ENCODE results near the gene TMEM158.

GRCh38 chr3:45241206-45241605, 15.1 kb upstream of the TMEM158 start:
- no peak for TF ChIP-seq CTCF (IDR thresholded peaks at IDR 0.05 in 2 of 3, conservative IDR thresholded peaks at IDR 0.05 in 1 of 3; ENCODE audit: control insufficient read depth in 2 of 3, extremely low read depth in 1 of 3, insufficient read depth in 1 of 3, low read depth in 3 of 3, low read length in 3 of 3)
- TF ChIP-seq POLR2AphosphoS5 (IDR thresholded peaks at IDR 0.05; ENCODE audit: low read length), result no peak
- no peak for TF ChIP-seq EZH2 (IDR thresholded peaks at IDR 0.05; ENCODE audit: borderline replicate concordance, control insufficient read depth, low read depth, low read length)
- no peak for TF ChIP-seq E2F4 (IDR thresholded peaks at IDR 0.05; ENCODE audit: low read depth, low read length)
- TF ChIP-seq SREBF2 (IDR thresholded peaks at IDR 0.05; ENCODE audit: low read length), result no peak
- no peak for TF ChIP-seq PAX5 (IDR thresholded peaks at IDR 0.05; ENCODE audit: borderline replicate concordance, low read depth, low read length)
- TF ChIP-seq RFX5 (IDR thresholded peaks at IDR 0.05; ENCODE audit: low read depth, low read length), result no peak
- no peak for TF ChIP-seq HDAC6 (IDR thresholded peaks at IDR 0.05; ENCODE audit: unreplicated experiment)
- no peak for TF ChIP-seq SMAD5 (IDR thresholded peaks at IDR 0.05; ENCODE audit: low read depth)
- no peak for TF ChIP-seq FOS (IDR thresholded peaks at IDR 0.05; ENCODE audit: borderline replicate concordance, extremely low read depth, insufficient read length)
- no peak for TF ChIP-seq CHD1 (IDR thresholded peaks at IDR 0.05; ENCODE audit: low read depth, low read length)
- TF ChIP-seq HCFC1 (IDR thresholded peaks at IDR 0.05; ENCODE audit: low read length), result no peak
- TF ChIP-seq BRCA1 (IDR thresholded peaks at IDR 0.05; ENCODE audit: low read depth, low read length), result no peak
- no peak for TF ChIP-seq CEBPB (IDR thresholded peaks at IDR 0.05; ENCODE audit: borderline replicate concordance in 1 of 2, low read depth in 2 of 2, low read length in 2 of 2)

All from GM12878 (cell line).